ENCODE results near the gene C1orf159.

- TF ChIP-seq ZNF174 (tag by site-specific recombination; IDR thresholded peaks at IDR 0.05) (no peak), ATF2 (tag by site-specific recombination; IDR thresholded peaks at IDR 0.05; ENCODE audit: low read depth) (no peak), ZNF292 (tag by site-specific recombination; IDR thresholded peaks at IDR 0.05; ENCODE audit: borderline replicate concordance, low read depth) (no peak), CTCF (tag by site-specific recombination; IDR thresholded peaks at IDR 0.05) (no peak), ZFP41 (tag by site-specific recombination; IDR thresholded peaks at IDR 0.05; ENCODE audit: borderline replicate concordance) (no peak), KLF16 (tag by site-specific recombination; IDR thresholded peaks at IDR 0.05) (no peak), ZNF324 (tag by site-specific recombination; IDR thresholded peaks at IDR 0.05) (no peak), ZNF416 (tag by site-specific recombination; IDR thresholded peaks at IDR 0.05) (no peak), ZNF513 (tag by site-specific recombination; IDR thresholded peaks at IDR 0.05) (no peak), ZNF555 (tag by site-specific recombination; conservative IDR thresholded peaks at IDR 0.05) (no peak), PBX3 (CRISPR knock-in tag; IDR thresholded peaks at IDR 0.05) (no peak), ZNF350 (tag by site-specific recombination; IDR thresholded peaks at IDR 0.05) (no peak), OVOL3 (tag by site-specific recombination; IDR thresholded peaks at IDR 0.05) (no peak)
Measured at GRCh38 chr1:1121611-1122077, 5.8 kb upstream of the C1orf159 start.
